ENCODE results near the gene SAMD11.
"Not testable (repeated sequence)": the region's sequence is repeated elsewhere in the genome, so short reads cannot be mapped to it uniquely, and the experiment has no call there.

Gene SAMD11, protein sequence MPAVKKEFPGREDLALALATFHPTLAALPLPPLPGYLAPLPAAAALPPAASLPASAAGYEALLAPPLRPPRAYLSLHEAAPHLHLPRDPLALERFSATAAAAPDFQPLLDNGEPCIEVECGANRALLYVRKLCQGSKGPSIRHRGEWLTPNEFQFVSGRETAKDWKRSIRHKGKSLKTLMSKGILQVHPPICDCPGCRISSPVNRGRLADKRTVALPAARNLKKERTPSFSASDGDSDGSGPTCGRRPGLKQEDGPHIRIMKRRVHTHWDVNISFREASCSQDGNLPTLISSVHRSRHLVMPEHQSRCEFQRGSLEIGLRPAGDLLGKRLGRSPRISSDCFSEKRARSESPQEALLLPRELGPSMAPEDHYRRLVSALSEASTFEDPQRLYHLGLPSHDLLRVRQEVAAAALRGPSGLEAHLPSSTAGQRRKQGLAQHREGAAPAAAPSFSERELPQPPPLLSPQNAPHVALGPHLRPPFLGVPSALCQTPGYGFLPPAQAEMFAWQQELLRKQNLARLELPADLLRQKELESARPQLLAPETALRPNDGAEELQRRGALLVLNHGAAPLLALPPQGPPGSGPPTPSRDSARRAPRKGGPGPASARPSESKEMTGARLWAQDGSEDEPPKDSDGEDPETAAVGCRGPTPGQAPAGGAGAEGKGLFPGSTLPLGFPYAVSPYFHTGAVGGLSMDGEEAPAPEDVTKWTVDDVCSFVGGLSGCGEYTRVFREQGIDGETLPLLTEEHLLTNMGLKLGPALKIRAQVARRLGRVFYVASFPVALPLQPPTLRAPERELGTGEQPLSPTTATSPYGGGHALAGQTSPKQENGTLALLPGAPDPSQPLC

DNA sequence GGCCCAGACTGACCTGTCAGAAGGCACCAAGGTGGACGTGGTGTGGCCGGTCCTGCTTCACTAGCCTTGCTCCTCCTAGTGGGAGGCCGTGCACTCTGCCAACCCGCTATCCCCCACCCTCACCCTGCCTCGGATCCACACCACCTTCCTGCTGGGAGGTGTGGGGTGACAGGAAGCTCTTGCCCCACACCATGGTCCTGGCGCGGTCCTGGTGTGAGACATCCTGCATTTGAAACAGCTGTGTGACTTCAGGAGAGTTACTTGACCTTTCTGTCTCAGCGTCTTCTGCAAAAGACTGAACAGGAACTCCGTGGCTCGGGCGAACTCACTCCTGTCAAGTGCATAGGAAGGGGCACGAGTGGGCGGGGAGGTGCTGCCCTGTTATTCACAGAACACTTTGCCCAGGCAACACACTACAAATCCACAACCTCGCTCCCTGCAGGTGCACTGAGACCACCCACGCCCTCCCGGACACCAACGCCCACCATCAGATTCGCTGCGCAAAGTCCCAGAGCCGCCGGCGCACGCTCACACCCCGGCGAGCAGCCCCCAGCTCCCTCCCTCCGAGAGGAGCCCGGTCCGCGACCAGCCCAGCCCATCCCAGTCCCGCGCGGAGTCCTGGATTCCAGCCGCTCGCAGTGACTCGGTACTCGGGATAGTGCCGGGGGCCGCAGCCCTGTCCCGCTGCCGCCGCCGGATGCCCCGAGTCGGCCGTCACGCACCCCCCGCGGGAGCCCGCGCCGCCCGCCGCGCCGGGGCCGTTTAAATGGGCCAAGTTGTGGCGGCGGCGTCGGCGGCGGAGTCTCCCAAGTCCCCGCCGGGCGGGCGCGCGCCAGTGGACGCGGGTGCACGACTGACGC is at the start of gene SAMD11:
SAMD11 (plus strand) TSS at position 793 of the 860 bp plus-strand sequence. CDS start 509 bp downstream, outside the sequence.
- no peak within 1 kb of the TSS for H3K4me3 ChIP-seq (ENCODE audit: low read depth, low read length)
- peak; percentile 52 for DNase-seq (ENCODE audit: low read depth)
- TF ChIP-seq, protein P1, sequence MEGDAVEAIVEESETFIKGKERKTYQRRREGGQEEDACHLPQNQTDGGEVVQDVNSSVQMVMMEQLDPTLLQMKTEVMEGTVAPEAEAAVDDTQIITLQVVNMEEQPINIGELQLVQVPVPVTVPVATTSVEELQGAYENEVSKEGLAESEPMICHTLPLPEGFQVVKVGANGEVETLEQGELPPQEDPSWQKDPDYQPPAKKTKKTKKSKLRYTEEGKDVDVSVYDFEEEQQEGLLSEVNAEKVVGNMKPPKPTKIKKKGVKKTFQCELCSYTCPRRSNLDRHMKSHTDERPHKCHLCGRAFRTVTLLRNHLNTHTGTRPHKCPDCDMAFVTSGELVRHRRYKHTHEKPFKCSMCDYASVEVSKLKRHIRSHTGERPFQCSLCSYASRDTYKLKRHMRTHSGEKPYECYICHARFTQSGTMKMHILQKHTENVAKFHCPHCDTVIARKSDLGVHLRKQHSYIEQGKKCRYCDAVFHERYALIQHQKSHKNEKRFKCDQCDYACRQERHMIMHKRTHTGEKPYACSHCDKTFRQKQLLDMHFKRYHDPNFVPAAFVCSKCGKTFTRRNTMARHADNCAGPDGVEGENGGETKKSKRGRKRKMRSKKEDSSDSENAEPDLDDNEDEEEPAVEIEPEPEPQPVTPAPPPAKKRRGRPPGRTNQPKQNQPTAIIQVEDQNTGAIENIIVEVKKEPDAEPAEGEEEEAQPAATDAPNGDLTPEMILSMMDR (IDR thresholded peaks at IDR 0.05; ENCODE audit: insufficient read depth, low read depth, low read length, missing control alignments) = no peak

DNA sequence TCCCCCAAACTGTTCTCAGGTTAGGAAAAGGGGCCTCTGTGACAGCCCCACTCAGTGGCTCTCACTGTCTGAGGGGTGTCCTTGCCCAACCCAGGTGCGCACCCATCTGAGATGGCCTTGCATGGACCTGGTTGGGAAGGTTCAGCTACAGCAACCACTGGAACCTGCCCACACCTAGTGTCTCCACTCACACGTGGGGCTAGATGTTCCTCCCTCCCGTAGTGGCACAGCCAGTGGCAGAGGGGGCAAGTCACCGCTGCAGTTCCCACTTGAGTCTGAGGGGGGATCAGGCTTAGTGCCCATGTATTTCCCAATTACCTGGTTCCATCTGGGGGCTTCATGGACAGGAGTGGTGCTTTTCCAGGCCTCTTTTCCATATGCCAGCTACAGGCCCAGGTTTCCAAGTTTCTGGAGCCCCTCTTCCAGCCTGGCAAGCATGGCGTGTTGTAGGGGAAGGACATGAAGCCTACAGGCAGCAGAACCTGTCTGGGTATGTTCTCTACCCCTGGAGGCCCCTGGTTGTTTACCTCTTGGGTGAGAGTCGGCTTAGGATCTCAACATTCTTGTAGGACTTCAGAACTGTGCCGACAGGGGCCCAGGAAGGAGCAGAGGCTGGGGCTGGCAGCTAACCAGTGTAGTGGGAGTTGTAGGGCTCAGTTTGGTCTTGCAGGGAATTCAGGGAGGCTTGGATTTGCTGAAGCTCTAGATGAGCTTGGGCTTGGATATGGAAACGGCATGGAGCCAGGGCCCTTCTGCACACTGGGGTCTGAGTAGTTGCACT is 47.1 kb upstream of the SAMD11 start:
- H3K4me3 ChIP-seq (ENCODE audit: low read depth, low read length); DNase-seq (ENCODE audit: low read depth): not testable (repeated sequence)

DNA sequence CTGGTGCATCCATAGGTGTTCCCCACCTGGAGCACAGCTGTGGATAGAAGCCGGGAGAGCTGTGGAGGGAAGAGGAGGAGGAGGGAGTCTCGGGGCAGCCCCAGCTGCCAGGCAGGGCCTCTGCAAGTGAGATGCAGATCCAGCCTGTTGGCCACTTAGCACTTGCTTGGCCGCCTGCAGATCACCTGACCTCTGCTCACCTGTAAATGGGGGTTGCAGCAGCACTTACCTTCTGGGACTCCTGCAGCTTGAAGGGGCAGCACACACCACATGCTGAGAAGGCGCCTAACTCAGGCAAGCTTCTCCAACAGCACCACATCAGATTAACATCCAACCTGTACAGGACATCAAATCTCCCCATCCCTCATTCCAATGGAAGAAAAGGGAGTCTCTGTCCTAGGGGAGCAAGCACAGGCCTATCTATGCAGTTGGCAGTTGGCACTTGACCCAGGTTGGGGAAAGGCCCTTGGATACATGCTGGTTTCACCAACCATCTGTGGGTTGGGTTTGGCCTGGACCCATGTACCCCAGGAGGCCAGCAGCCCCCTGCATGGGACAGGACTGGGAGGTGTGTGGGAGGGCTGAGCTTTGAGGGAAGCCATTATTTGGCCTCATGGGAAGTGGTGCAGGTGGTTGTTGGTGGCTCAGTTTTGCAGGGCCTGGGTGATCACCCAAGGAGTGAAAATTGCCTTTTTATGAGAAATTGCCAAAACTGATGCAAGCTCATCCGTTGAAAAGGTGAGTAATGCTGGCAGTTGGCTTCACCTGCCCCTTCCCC is 46.3 kb upstream of the SAMD11 start:
- DNase-seq (ENCODE audit: low read depth); H3K4me3 ChIP-seq (ENCODE audit: low read depth, low read length): not testable (repeated sequence)

DNA sequence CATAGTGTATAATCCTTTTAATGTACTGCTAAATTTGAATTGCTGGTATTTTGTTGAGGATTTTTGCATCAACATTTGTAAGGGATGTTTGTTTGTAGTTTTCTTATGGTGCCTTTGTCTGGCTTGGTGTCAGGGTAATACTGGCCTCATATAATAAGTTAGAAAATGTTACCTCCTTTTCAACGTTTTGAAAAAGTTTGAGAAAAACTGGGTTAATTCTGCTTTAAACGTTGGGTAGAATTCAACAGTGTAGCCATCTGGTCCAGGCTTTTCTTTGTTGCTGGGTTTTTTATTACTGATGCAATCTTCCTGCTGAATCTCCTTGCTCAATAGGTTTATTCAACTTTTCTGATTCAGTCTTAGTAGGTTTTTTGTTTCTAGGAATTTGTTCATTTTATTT is 43.2 kb upstream of the SAMD11 start:
- DNase-seq (ENCODE audit: low read depth); H3K4me3 ChIP-seq (ENCODE audit: low read depth, low read length): not testable (repeated sequence)

DNA sequence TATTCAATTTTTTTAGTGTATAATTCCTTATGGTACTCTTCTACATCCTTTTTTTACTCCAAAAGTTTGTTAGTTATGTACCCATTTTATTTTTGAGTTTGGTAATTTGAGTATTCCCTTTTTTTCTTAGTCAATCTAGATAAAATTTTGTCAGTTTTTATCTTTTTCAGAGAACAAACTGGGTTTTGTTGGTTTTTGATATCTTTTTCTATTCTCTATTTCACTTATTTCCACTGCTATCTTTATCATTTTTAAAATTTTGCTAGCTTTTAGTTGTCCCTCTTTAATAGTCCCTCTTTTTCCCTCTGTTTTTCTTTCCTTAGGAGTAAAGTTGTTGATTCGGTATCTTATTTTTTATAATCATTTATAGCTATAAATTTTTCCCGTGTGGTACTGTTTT is 42.8 kb upstream of the SAMD11 start:
- not testable (repeated sequence) for H3K4me3 ChIP-seq (ENCODE audit: low read depth, low read length); DNase-seq (ENCODE audit: low read depth)

DNA sequence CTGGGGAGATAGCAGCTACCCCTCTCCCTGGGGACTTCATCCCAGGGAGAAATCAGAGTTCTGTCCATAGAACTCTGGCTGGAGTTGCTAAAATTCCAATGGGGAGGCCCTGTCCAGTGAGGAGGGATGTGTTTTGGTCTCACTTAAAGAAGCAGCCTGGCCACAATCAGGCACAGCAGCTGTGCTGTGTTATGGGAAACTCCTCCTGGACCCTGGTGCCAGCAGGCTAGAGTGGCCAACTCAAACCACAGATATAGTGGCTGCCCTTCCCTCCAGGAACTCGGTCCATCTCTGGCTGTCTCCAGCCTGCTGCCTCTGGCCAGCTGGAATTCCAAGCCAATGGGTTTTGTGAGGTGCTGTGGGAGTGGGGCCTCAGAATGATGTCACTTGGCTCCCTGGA is 37.4 kb upstream of the SAMD11 start:
- no peak overlapping the region for H3K4me3 ChIP-seq (ENCODE audit: low read depth, low read length)
- no peak for DNase-seq (ENCODE audit: low read depth)
- TF ChIP-seq, protein P1 (IDR thresholded peaks at IDR 0.05; ENCODE audit: insufficient read depth, low read depth, low read length, missing control alignments) = no peak

DNA sequence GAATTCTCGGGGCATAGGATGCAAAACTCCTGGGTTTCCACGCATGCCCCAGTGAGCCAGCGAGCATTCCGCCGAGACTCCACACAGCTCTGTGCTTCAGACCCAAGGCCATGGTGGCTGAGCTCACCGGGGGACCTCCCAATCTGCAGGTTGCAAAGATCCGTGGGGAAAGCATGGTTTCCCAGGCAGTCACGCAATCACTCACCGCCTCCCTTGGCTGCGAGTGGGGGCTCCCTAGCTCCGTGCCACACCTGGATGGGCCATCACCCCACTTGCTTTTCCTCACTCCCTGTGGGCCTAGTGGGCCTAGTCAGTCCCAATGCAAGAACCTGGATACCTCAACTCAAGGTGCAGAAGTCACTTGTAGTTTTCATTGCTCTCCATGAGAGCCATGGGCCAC is 37.0 kb upstream of the SAMD11 start:
- TF ChIP-seq, protein P1 (IDR thresholded peaks at IDR 0.05; ENCODE audit: insufficient read depth, low read depth, low read length, missing control alignments) = no peak
- no peak for DNase-seq (ENCODE audit: low read depth)

DNA sequence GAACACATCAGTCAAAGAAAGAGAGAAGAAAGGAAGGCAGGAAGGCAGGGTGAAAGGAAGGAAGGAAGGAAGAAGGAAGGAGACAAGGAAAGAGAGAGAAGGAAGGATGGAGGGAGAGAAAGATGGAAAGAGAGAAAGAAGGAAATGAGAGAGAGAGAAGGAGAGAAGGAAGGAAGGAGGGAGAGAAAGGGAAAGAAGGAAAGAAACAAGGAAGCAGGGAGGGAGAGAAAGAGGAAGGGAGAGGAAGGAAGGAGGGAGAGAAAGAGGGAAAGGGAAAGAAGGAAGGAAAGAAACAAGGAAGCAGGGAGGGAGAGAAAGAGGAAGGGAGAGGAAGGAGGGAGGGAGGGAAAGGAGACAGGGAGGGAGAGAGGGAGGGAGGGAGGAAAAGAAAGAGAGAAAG is 35.4 kb upstream of the SAMD11 start:
- DNase-seq (ENCODE audit: low read depth) = no peak
- no peak overlapping the region for H3K4me3 ChIP-seq (ENCODE audit: low read depth, low read length)
- TF ChIP-seq, protein P1 (IDR thresholded peaks at IDR 0.05; ENCODE audit: insufficient read depth, low read depth, low read length, missing control alignments) = no peak

More for the DNA sequence above, 37.0 kb upstream of the SAMD11 start:
- no peak overlapping the region for H3K4me3 ChIP-seq (ENCODE audit: low read depth, low read length)

DNA sequence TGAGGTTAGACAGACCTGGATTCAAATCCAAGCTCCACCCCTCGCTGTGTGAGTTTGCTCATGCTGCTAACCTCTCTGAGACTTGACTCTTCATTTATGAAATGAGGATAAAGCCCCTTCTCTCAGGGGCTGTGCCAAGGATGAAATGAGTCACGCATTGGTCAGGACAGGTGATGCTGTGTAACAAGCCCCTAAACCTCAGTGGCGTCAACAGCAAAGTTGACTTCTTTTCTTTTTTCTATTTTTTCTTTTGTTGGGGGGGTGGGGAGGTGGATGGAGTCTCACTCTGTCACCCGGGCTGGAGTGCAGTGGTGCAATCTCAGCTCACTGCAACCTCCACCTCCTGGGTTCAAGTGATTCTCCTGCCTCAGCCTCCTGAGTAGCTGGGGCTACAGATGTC is 33.9 kb upstream of the SAMD11 start:
- H3K4me3 ChIP-seq (ENCODE audit: low read depth, low read length); DNase-seq (ENCODE audit: low read depth): not testable (repeated sequence)

DNA sequence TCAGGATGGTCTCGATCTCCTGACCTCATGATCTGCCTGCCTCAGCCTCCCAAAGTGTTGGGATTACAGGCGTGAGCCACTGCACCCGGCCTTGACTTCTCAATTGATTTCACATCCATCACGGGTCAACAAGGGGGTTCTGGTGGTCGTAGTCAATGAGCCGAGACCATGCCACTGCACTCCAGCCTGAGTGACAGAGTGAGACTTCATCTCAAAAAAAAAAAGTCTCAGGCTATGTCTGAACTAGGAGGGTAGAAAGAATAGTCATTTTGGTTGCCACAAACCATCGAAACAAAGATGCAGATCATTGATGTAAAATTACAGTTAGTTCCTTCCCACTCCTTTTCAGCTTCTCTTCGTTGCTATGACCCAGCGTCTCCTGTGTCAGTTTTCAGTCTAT is 33.5 kb upstream of the SAMD11 start:
- not testable (repeated sequence) for H3K4me3 ChIP-seq (ENCODE audit: low read depth, low read length); DNase-seq (ENCODE audit: low read depth)
